Cardiac muscle cell (in vitro differentiated cells and primary cell): ENCODE results near the gene ERCC6L2. TPM values are rescaled to one million over a fixed set of nuclear protein-coding genes. Genes with fewer than 3 reads are reported as not detected.
A peak's percentile ranks its signal among the peaks of the same experiment; 100 is the strongest.

Source experiments
- DNase-seq, 2 donors: peaks; one replicate each; pipeline versions ENCODE4 v3.0.0 to v3.0.0-alpha.2; 2010 to 2017; ENCODE audit warnings: low read depth in 1 of 2, low spot score in 1 of 2
- H3K27ac ChIP-seq: fragments of 200-600 bp; sonication (generic); 2 replicates; pipeline ENCODE4 v1.5.1; 2016
- H3K27me3 ChIP-seq: fragments of 200-600 bp; sonication (generic); 2 replicates; pipeline ENCODE4 v1.6.0; 2016; ENCODE audit warnings: control low read depth
- H3K36me3 ChIP-seq: fragments of 200-600 bp; sonication (generic); 2 replicates; pipeline ENCODE4 v1.5.1; 2016; ENCODE audit warnings: control low read depth
- H3K4me1 ChIP-seq: fragments of 200-600 bp; sonication (generic); 2 replicates; pipeline ENCODE4 v1.8.1; 2017; ENCODE audit warnings: low read depth, mild to moderate bottlenecking, mixed run types
- H3K4me3 ChIP-seq: fragments of 200-600 bp; sonication (generic); 2 replicates; pipeline ENCODE4 v1.5.1; 2016; ENCODE audit warnings: mild to moderate bottlenecking
- H3K9me3 ChIP-seq: fragments of 200-600 bp; sonication (generic); 2 replicates; pipeline ENCODE4 v1.5.1; 2017; ENCODE audit warnings: low read depth, mild to moderate bottlenecking, control low read depth
- polyA plus RNA-seq: library from polyadenylated mRNA; unstranded; fragments of >200 nt; fragmentation: Nextera tagmentation; extraction: Ambion mirVana; gene quantifications from 2 replicates; pipeline ENCODE4 v1.2.1, GENCODE V29; 2016
- total RNA-seq: library from RNA; depleted of rRNA; stranded (reverse); fragments of >200 nt; gene quantifications from 2 replicates; pipeline ENCODE4 v1.2.3, GENCODE V29; 2016
- TF ChIP-seq, protein P1 (sequence below): IDR thresholded peaks from 2 replicates; pipeline ENCODE4 v1.5.1; 2012; ENCODE audit warnings: low read depth, mild to moderate bottlenecking, low read length

Gene ERCC6L2
- total and polyA plus RNA-seq, 2 experiments from 2014 or later: 22.7 to 52.5 TPM

GRCh38 chr9:95974389-95974788 lies 98.9 kb downstream of the ERCC6L2 start:
- H3K27ac ChIP-seq: no peak overlapping the region
- TF ChIP-seq, protein P1, sequence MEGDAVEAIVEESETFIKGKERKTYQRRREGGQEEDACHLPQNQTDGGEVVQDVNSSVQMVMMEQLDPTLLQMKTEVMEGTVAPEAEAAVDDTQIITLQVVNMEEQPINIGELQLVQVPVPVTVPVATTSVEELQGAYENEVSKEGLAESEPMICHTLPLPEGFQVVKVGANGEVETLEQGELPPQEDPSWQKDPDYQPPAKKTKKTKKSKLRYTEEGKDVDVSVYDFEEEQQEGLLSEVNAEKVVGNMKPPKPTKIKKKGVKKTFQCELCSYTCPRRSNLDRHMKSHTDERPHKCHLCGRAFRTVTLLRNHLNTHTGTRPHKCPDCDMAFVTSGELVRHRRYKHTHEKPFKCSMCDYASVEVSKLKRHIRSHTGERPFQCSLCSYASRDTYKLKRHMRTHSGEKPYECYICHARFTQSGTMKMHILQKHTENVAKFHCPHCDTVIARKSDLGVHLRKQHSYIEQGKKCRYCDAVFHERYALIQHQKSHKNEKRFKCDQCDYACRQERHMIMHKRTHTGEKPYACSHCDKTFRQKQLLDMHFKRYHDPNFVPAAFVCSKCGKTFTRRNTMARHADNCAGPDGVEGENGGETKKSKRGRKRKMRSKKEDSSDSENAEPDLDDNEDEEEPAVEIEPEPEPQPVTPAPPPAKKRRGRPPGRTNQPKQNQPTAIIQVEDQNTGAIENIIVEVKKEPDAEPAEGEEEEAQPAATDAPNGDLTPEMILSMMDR: no peak
- DNase-seq: no peak
- H3K4me3 ChIP-seq: no peak overlapping the region
- H3K4me1 ChIP-seq: no peaks in the 10 kb centered on the region
- H3K36me3 ChIP-seq: peaks cover 24% of the 10 kb centered on the region
- H3K27me3 ChIP-seq: no peaks in the 10 kb centered on the region
- no peaks in the 10 kb centered on the region for H3K9me3 ChIP-seq

DNA sequence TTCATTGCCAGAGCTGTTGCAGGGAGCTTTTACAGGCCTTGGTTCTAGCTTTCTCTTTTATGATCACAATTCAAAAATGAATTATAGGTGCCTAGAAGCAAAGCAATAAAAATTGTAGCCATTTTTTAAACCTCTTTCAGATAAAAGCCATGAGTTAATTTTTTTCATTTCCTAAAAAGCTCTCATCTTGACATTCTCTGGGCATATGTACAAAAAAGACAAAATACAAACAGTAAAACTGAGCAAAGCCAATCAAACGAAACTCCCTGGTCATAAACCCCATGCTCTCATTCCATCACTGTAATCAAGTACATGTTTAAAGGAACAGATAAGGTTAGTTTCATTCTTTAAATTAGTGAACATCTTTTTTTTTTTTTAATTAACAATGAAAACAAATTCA lies 101.9 kb downstream of the ERCC6L2 start:
- no peaks in the 10 kb centered on the region for H3K9me3 ChIP-seq
- TF ChIP-seq, protein P1: no peak
- H3K27ac ChIP-seq: no peak overlapping the region
- peaks cover 21% of the 10 kb centered on the region for H3K36me3 ChIP-seq
- no peaks in the 10 kb centered on the region for H3K27me3 ChIP-seq
- H3K4me1 ChIP-seq: no peaks in the 10 kb centered on the region
- H3K4me3 ChIP-seq: no peak overlapping the region
- DNase-seq: no peak

GRCh38 chr9:95978106-95978505 lies 102.6 kb downstream of the ERCC6L2 start:
- no peaks in the 10 kb centered on the region for H3K9me3 ChIP-seq
- H3K27me3 ChIP-seq: no peaks in the 10 kb centered on the region
- H3K4me3 ChIP-seq: no peak overlapping the region
- H3K36me3 ChIP-seq: peaks cover 13% of the 10 kb centered on the region
- no peak overlapping the region for H3K27ac ChIP-seq
- TF ChIP-seq, protein P1: no peak
- no peaks in the 10 kb centered on the region for H3K4me1 ChIP-seq
- DNase-seq: no peak

DNA sequence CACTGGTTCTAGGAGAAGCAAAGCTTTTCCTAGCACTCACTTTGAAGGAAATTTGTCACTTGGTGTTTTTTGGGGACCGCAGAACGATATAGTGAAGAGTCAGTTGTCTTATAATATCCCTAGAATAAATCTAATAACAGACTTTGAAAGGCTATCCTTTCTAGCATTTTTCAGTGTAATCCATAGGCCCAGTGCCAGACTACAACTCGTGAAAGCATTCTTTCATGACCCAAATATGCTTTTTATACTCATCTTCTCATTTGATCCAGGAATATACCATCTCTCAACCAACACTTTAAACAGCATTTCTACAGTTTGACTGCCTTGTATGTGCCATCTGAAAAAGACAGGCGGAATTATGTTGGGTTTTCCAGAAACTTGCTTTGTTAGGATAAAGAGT lies 104.0 kb downstream of the ERCC6L2 start:
- Histone ChIP-seq H3K4me1 (no peaks in the 10 kb centered on the region), H3K27ac (no peak overlapping the region), H3K36me3 (peaks cover 13% of the 10 kb centered on the region), H3K27me3 (no peaks in the 10 kb centered on the region), H3K4me3 (no peak overlapping the region), H3K9me3 (no peaks in the 10 kb centered on the region)
- DNase-seq: no peak
- TF ChIP-seq, protein P1: no peak

GRCh38 chr9:95980262-95981125 lies 105.0 kb downstream of the ERCC6L2 start:
- Histone ChIP-seq H3K9me3 (no peaks in the 10 kb centered on the region), H3K36me3 (peaks cover 13% of the 10 kb centered on the region), H3K27ac (no peak overlapping the region), H3K4me1 (no peaks in the 10 kb centered on the region), H3K27me3 (no peaks in the 10 kb centered on the region), H3K4me3 (no peak overlapping the region)
- TF ChIP-seq, protein P1: no peak
- peak in 1 of 2 donors; percentile 54 for DNase-seq
